Measurements from ENCODE around the gene SOX14. TPM values are rescaled to one million over a fixed set of nuclear protein-coding genes. Genes with fewer than 3 reads are reported as not detected.
A peak's percentile ranks its signal among the peaks of the same experiment; 100 is the strongest.

The SOX14 gene
- total RNA-seq, 4 donors from 2014 or later = not detected

DNA sequence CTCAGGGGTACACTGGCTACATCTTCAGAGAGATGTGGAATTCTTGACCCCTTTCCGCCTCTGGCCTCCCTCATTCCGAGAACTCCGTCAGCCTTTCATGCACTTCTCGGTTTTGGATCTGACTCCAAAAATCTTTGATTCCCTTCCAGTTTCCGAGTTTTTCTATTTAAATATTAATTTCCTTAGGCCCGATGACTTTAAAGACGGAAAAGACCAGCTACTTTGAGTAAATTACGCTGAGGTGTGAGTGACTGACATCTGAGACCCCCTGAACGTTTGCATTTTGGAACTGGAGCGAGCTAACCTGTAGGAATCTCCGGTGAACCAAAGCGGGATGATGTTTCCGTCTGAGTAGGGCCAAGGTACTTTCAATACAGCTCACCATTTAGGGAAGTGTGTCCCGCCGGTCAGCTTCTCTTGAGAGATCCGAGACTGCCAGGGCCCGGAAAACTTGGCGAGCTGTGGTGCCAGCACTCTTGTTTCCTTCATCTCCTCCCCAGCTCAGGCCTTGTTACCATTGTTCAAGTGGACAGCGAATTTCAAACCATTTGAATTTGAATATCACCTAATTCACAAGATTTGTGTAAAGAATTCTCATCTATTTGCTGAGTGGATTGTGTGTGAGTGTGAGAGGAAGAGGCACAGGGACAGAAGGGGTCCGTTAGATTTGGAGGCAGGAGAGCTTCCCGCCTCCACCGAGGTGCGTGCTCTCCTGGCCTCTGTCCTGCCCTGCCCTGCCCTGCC, 5.4 kb downstream of the SOX14 start:
- Histone ChIP-seq H3K27ac (no peak overlapping the region), H3K9me3 (no peaks in the 10 kb centered on the region), H3K4me3 (no peak overlapping the region), H3K27me3 (peaks cover 0 to 56% of the 10 kb centered on the region in 2 donors), H3K36me3 (no peaks in the 10 kb centered on the region), H3K4me1 (peaks cover 0 to 43% (median 0%) of the 10 kb centered on the region in 4 donors)
- no peak for DNase-seq
- TF ChIP-seq POLR2A (IDR thresholded peaks at IDR 0.05) (no peak), CTCF (IDR thresholded peaks at IDR 0.05) (no peak)

DNA sequence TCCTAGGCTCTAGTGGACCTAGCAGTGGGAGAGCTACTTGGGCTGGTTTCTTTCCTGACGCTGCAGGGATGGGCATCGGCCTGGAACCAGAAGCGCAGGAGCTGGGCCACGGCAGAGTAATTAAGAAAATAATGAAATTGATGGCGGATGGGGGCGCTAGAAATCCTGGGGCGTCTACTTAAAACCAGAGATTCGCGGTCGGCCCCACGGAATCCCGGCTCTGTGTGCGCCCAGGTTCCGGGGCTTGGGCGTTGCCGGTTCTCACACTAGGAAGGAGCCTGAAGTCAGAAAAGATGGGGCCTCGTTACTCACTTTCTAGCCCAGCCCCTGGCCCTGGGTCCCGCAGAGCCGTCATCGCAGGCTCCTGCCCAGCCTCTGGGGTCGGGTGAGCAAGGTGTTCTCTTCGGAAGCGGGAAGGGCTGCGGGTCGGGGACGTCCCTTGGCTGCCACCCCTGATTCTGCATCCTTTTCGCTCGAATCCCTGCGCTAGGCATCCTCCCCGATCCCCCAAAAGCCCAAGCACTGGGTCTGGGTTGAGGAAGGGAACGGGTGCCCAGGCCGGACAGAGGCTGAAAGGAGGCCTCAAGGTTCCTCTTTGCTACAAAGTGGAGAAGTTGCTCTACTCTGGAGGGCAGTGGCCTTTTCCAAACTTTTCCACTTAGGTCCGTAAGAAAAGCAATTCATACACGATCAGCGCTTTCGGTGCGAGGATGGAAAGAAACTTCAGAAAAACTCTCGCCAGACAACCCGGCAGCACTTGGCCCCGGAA, 6.1 kb downstream of the SOX14 start:
- Histone ChIP-seq H3K4me3 (peak overlapping the region in 1 of 4 donors; percentile 22), H3K27me3 (peaks cover 0 to 48% of the 10 kb centered on the region in 2 donors), H3K9me3 (no peaks in the 10 kb centered on the region), H3K36me3 (no peaks in the 10 kb centered on the region), H3K27ac (no peak overlapping the region), H3K4me1 (peaks cover 0 to 36% (median 0%) of the 10 kb centered on the region in 4 donors)
- DNase-seq = no peak
- TF ChIP-seq CTCF (IDR thresholded peaks at IDR 0.05) (no peak), POLR2A (IDR thresholded peaks at IDR 0.05) (no peak)

- DNase-seq = no peak
- Histone ChIP-seq H3K4me3 (peak overlapping the region in 1 of 4 donors; percentile 22), H3K27me3 (peaks cover 0 to 45% of the 10 kb centered on the region in 2 donors), H3K27ac (no peak overlapping the region), H3K4me1 (peaks cover 0 to 36% (median 0%) of the 10 kb centered on the region in 4 donors), H3K36me3 (no peaks in the 10 kb centered on the region), H3K9me3 (no peaks in the 10 kb centered on the region)
- TF ChIP-seq POLR2A (IDR thresholded peaks at IDR 0.05) (no peak), CTCF (IDR thresholded peaks at IDR 0.05) (no peak)
Measured at GRCh38 chr3:137770835-137771399, 6.8 kb downstream of the SOX14 start.

DNA sequence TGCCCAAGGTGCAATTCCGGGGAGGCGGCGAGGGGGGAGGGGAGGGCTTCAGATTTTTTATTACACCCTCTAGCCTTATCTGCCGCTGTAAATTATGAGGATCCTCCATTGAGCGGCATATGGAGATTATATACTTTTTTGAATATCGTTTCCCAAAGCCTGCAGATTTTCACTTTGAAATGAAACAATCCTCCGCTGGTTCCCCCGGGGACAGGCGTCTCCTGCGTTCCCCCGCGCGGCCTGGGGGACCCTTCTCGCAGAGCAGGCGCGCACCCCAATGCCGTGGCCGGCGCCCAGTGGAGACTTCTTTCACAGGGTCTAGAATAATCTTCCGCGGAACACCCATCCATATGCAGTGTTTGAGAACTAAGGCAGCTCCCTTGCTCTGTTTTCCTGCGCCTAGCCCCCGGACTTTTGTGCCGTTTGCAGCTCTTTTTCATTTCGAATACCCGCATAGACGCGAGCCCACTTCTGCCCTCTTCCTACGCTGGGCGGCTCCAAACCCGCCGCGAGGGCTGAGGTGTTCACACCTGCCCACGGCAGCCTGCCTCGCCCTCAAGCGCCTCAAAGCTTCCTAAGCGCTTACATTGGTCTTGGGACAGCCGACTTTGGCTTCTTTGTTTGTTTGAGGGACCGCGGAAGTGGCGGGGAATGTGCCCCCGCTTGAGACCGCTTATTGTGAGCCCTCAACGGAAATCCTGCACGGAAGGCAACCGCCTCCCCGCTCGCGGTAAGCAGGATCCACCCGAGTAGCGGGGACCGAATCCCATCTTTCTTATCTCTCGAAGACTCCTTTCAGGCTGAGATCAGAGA, 7.5 kb downstream of the SOX14 start:
- no peak for DNase-seq
- Histone ChIP-seq H3K9me3 (no peaks in the 10 kb centered on the region), H3K4me1 (peaks cover 0 to 36% (median 0%) of the 10 kb centered on the region in 4 donors), H3K4me3 (peak overlapping the region in 1 of 4 donors; percentile 22), H3K36me3 (no peaks in the 10 kb centered on the region), H3K27me3 (peaks cover 0 to 45% of the 10 kb centered on the region in 2 donors), H3K27ac (no peak overlapping the region)
- TF ChIP-seq POLR2A (IDR thresholded peaks at IDR 0.05) (no peak), CTCF (IDR thresholded peaks at IDR 0.05) (no peak)
